AG09319 (cell line): Measurements from ENCODE around the gene MYOG.

Experiments
- DNase-seq: peaks from one replicate; pipeline ENCODE4 v3.0.0-alpha.2; 2010; ENCODE audit warnings: low read depth; ENCODE audit errors: extremely low read depth
- TF ChIP-seq, protein P1 (sequence below): IDR thresholded peaks from 2 replicates; pipeline ENCODE4 v1.5.1; 2011; ENCODE audit warnings: low read depth, mild to moderate bottlenecking, inconsistent platforms, low read length, moderate library complexity

Gene MYOG

DNA sequence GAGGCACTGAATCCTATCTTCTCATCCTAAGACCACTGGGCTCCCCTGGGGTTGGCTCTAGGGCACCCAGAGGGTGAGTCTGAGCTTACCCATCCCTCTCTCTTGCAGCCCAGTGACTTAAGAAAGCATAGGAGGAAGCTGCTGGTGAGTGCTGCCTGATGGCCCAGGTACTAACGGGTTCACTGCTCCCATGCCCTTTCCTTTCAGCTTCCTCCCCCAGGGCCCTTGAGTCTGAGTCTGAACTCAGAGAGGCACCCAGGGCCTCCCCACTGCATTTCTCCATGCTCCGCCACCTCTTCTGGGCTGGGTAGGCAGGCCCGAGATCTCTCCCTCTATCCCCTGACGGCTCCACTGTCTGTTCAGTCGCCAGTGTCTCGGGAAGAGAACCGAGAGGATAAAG is 29.8 kb downstream of the MYOG start:
- no peak for DNase-seq
- TF ChIP-seq, protein P1, sequence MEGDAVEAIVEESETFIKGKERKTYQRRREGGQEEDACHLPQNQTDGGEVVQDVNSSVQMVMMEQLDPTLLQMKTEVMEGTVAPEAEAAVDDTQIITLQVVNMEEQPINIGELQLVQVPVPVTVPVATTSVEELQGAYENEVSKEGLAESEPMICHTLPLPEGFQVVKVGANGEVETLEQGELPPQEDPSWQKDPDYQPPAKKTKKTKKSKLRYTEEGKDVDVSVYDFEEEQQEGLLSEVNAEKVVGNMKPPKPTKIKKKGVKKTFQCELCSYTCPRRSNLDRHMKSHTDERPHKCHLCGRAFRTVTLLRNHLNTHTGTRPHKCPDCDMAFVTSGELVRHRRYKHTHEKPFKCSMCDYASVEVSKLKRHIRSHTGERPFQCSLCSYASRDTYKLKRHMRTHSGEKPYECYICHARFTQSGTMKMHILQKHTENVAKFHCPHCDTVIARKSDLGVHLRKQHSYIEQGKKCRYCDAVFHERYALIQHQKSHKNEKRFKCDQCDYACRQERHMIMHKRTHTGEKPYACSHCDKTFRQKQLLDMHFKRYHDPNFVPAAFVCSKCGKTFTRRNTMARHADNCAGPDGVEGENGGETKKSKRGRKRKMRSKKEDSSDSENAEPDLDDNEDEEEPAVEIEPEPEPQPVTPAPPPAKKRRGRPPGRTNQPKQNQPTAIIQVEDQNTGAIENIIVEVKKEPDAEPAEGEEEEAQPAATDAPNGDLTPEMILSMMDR, result no peak

DNA sequence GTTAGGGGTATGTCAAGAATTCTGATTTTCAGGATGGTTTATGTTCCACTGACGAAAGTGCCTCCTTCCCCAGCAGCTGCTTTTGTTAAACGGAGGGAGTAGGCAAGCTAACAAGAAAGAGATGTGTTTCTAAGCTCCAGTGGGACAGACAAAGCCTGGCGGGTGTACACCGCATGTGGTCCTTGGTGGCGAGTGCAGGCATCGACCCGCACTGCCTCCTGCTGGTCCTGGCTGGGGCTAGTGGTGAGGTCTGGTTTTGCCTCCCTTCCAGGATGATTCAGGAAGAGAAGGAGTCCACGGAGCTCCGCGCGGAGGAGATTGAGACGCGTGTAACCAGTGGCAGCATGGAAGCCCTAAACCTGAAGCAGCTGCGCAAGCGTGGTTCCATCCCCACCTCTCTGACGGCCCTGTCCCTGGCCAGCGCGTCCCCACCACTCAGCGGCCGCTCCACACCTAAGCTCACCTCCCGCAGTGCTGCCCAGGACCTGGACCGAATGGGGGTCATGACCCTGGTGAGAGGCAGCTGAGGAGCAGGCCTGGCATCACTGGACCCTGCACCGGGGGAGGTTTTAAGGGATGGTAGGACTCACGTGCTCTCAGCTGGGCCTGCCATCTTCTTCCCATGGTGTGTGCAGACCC is 30.5 kb downstream of the MYOG start:
- no peak for DNase-seq
- TF ChIP-seq, protein P1, result no peak

DNA sequence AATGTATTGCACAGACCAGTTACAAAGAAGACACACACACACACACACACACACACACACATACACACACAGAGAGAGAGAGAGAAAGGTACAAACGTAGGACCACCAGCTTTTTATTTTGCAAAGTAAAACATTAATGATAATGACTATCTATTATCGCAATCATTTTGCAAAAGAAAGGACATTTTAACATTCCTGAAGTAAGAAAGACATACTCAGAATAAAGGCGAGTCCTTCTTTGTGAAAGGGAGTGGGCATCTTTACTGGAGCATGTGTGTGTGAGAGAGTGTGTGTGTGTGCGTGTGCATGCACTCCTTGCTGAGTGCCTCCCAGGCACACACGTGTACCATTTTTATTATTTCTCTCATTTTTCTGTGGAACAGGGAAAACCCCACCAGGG is 31.2 kb downstream of the MYOG start:
- DNase-seq, result no peak
- TF ChIP-seq, protein P1, result no peak

DNA sequence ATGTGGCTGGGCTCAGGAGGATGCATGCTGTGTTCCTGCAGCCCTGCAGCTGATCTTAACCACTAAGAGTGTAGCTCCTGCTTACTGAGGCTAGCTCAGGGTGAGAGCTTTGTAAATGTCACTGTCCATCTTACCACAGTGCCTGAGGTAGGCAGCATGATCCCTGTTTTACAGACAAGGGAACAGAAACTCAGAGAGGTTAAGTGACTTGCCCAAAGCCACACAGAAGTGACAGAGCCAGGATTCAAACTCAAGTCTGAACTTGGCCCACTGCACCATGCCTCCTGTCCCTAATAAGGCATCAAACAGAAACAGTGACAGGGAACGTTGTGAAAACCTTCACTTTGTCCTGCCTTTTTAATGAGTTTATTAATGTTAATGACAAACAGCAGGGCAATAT is 31.6 kb downstream of the MYOG start:
- TF ChIP-seq, protein P1, result no peak
- DNase-seq, result no peak

DNA sequence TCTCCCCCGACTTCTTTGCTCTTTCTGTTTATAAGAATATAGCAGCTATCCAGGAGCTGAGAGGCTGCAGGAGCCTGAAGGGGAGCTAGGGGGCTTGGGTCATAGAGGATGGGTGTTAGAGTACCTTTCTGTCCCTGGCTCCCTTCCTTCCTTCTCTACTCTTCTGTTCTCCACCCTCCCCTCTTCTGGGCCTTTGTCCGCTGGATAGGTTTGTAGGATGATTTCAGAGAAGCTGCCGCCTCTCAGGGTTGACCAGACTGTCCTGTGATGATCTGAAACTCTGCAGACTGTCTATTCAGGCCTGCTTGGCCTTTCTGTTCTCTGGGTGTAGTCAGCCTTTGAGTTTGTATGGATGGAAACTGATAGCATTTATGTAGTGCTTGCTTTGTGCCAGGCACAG is 33.2 kb downstream of the MYOG start:
- TF ChIP-seq, protein P1, result no peak
- no peak for DNase-seq

DNA sequence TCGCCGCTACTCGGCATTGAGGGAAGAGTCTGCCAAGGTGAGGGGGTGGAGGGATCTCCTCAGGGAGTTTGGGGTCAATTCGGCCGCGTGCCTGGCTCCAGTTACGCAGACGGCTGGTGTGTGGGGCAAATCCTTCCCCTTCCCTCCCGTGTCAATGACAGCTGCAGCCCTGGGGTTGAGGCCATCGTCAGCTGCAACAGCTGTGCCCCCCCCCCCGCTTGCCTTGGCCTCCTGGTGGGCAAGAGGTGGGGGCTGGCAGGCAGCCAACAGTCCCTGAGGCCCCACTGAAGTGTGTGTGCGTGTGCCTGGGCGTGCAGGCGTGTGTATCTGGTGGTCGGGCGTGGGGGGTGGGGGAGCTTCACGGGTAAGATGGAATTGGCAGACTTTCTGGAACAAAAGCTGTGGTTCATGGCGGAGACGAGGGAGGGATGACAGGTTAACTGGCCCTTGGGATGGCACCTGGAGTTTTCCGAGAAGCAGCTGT is 33.9 kb downstream of the MYOG start:
- TF ChIP-seq, protein P1, result no peak
- DNase-seq, result no peak

DNA sequence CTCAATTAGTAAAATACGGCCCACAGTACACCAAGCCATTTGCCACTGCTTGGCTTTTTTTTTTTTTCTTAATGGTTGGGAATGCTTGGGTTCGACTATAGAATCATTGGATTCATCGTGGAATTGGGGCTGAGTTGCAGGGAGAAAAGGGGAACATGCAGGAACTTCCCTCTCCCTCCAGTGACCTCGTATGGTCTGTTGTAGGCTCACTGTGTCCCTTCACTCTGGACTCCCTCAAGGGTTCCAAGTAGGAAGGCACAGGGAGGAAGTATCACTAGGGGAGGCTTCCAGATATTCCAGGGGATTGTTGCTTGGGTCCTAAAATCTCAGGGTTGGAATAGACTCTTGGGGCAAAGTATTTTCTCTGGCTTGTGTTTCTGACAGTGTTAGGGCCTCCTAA is 35.0 kb downstream of the MYOG start:
- DNase-seq, result no peak
- TF ChIP-seq, protein P1, result no peak
